ENCODE data around the gene SNX19.
A peak's percentile ranks its signal among the peaks of the same experiment; 100 is the strongest.
"Not testable (repeated sequence)": the region's sequence is repeated elsewhere in the genome, so short reads cannot be mapped to it uniquely, and the experiment has no call there.

Gene SNX19

DNA sequence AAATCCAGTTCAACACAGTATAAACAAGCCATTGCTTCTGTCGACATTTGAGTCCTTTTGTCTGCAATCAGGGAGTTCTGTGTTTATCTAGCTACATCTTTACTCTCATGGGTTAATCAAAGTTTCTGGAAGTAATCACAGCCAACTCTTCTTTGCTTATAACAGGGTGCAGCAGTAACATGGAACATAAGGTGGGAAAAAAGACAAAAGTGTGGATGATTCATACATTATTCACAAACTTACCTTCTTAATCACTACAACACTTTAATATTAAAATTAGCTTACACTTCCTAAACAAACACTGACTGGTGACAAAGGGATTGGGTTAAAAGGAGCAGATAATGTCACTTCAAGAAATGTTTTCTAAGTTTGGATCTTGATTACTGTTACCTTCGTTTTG, 44.7 kb downstream of the SNX19 start:
- no peak for DNase-seq

DNA sequence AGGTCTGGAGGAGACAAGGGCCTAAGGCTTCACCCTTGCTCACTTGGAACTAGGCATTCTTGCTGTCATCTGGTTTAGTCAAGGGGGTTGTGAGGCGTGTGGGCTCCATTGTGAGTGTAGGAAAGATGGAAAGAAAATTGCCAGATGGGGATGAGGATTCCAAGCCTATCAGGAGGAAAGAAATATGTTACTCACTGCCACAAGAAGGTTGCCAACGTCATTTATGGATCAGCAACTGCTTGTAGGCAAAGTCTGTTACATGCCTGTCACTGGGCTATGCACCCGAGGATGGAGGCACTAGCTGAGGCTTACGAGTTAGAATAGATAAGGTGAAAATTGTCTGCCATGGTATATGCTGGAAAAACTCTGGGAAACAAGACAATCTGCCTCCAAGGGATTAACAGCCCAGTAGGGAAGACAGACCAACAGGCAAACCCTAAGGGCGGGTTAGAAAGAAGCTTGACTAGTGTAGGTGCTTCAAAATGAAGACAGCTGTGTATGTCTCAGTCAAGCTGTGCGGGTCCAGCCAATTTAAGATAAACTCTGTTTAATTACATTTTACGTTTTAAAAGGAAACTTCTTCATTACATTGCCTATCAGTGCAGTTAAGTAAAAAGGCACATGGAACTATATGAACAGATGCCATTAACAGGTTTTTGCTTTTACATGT, 47.4 kb downstream of the SNX19 start:
- DNase-seq = no peak

DNA sequence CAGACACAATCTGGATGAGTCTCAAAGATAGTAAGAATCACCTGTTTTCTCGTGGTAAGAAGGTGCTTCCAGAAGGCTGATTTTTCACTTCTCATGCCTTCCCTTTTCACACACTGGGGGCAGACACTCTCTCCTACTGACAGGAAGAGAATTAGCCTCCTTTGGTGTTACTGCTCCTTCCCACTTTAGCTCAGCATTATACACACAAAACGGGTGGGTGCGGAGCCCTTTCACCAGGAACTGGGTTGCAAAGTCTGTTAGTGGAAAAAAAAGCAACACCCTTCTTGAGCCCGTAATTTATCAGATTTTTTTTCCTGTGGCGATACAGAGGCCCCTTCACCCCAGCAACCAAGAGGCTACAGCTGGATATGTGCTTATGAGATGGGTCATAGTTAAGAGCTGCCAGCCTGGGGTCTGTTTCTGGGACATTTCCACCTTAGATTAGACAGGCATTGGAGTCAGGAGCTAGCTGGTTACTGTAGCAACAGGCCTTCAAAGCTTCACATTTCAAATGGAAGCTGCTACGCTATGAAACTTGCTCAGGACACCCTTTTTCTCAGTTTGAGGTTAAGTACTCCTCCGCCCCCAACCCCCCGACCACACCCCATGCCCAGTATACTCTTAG, 48.1 kb downstream of the SNX19 start:
- no peak for DNase-seq

DNA sequence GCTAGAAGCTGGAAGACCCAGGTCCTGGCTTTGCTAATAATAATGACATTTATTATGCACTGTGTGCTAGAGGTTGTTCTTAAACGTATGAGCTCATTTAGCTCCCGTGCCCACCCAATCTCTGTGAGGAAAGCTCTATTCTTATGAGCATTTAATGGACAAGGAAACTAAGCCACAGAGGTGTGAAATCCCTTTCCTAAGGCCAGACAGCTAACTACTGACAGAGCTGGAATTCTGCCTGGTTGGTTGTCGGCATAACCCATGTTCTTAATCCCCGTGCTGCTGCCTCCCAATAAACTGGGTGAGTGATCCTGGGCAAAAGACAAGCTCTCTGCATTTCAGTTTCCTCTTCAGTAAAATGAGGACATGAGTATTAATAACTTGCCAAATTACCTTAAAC, 49.4 kb downstream of the SNX19 start:
- DNase-seq = no peak

DNA sequence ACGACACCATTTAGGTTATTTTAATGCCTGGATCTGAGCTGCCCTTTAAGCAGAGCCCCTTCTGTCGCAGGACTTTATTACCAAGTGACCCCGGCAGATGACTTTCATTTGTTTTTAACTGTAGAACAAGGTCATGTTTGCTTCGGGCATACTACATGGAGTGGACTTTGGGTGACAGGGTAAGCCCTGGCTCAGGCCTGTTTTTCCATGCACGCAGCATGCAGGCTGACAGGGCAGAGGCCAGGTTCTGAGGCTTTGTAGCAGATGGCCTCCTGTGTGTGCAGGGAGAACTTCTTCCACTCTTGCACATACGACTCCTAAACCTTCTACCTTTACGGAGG, 50.5 kb downstream of the SNX19 start:
- no peak for DNase-seq

DNA sequence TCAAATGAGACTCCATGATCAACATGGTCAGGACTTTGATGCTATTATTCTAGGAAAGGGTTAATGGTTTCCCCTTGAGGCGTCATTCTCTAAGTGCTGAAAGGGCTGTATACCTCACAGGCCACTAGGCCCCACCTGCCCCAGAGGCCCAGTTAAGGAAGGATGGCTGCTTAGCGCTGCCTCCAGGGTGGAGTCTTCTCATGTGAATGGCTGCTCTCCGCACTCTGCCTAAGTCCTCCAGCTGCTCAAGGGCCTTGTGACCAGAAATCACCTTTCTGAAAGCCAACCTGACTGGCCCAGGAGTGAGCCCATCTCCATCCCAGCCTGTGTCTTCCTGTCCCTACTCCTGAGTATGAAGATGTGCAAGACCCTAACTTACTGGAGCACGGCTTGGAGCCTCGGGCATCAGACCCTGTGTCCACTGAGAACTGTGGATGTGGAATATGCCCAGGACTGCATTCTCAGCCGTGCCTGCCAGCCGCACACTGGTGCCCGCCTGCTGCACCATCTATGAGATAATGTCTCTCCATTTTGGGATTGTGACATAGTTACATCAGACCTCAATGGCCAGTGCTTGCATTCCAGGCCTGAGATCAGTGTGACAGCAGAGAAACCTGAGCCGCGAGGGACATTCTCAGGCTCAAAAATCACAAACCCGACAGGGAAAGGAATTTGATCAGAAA, 51.0 kb downstream of the SNX19 start:
- no peak for DNase-seq

DNA sequence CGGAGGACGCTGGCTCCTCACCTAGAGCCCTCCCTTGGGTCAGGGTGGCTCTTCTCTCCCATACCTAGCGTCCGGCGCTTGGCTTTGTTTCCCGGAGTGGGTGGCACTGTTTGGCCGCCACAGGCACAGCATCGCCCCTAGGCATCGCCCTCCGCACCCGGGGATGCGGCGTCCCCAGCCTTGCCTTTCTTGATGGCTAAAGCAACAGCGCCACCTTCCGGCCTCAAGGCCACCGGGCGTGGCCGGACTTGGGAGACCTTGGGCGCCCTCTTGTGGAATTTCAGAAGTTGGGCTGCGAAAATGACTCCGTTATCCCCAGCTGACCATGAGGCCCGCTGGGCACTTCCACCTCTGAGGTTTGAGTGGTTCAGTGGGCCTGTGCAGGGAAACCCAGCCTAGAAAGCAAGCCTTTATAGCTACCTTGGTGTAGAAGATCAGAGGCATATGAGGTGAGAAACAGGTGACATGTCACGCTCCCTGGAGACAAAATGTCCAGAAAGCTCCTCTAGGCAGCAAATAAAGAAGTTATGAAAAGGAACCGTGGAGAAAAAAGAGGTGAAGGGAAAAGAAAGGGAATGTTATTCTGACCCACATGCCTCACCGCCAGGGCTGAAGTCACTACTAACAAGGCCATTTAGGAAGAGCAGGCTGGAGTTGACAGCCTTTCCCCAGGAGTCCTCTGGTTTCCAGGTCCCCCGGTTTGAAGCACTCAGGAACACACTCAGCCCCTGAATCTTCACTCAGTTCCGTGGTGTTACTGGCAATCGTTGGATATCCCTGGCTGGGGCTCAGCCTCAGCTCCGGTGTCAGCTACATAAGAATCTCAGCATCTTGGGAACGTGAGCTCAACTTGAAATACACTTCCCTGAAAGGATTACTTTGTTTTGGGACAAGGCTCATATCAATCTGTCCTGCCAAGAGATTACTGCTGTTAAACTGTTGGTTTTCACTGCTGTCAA, 54.1 kb downstream of the SNX19 start:
- DNase-seq = peak; percentile 91

DNA sequence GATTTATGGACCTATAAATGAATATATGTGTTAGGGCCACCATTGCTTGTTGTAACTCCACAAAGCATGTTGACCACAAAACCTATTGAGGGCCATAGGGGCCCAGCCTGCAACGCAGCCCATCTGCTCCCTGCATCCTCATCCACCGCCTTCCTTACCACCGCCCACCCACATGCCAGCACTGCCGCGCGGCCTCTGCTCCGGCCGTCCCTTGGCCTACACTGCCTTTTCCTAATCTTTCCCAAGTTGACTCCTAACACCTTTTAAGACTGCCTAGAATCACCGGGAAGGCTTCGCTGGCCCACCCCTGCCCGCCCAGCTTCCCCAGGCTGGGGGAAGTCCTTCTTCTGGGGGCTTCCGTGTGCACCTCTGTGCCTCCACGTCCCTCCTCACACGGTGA, 55.0 kb downstream of the SNX19 start:
- no peak for DNase-seq

DNA sequence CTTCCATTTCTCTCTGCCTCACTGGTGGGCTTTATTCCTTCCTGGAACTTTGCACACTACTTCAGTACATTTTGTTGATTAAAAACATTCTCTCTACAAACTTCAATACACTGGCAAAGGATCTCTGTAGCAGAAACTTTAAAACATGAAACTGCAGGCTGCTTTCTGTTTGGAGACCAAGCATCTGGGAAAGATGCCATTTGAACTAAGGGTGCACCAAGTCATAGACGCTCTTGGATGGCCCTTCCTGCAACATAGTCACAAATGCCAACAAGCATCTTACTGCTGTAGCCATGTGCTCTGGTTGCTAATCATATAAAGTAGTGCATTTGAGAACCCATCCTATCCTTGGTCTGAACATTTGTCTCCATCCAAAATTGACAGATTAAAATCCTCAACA, 56.4 kb downstream of the SNX19 start:
- no peak for DNase-seq

DNA sequence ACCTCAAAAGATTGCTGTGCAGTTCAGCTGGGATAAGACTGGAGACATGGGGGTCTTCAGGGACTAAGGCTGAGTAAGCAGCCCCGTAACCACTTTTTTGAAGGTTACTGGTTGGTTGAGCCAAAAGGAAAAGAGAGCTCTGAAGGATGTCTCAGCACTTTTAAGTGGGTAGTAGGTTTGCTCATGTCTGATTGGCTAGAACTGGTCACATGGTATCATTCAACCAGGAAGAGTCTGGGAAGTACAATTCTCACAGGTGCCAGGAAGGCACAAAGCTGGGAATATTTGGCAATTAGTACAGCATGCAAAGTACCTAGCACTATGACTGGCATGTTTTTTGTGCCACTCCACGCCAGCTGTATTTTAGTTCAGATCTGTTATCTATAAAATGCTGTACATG, 58.1 kb downstream of the SNX19 start:
- DNase-seq = no peak

DNA sequence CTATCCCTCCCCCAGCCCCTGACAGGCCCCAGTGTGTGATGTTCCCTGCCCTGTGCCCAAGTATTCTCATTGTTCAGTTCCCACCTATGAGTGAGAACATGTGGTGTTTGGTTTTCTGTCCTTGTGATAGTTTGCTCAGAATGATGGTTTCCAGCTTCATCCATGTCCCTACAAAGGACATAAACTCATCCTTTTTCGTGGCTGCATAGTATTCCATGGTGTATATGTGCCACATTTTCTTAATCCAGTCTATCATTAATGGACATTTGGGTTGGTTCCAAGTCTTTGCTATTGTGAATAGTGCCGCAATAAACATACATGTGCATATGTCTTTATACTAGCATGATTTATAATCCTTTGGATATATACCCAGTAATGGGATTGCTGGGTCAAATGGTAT, 60.6 kb downstream of the SNX19 start:
- not testable (repeated sequence) for DNase-seq

DNA sequence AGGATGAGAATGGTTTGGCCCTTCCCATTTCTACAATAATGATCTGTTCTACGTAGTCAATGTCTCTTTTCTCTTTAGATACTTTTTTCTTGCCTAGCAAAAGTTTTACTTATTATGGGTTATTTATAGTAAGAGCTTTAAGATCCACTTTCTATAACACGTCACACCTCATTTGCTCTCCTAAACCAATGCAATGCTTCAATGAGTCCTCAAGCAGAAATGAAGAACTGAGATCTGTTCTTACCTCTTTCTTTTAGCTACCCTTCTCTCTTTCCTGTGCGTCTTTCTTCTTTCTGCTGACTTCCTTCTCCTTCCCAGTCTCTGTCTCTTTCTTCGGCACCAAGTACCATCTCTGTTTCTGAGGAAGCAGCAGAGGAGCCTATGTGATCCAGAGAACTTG, 61.8 kb downstream of the SNX19 start:
- no peak for DNase-seq

DNA sequence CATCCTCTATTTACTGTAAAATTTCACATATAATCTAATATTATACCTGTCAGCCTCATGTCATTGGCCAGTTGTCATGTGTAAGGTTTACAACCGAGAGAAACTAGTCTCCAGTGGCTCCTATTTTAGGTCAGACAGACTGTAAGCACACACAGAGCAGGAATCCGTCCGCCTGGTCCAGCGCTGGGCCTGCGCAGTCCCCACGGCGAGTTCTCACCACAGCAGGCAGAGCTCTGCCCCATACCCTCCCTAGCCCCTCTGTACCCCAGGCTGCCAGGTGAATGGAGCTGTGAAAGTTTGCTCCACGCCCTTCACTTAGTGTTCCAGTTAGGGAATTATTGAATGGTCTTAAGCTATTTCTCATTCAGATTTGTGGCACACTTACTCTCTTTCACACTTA, 63.7 kb downstream of the SNX19 start:
- DNase-seq = no peak

DNA sequence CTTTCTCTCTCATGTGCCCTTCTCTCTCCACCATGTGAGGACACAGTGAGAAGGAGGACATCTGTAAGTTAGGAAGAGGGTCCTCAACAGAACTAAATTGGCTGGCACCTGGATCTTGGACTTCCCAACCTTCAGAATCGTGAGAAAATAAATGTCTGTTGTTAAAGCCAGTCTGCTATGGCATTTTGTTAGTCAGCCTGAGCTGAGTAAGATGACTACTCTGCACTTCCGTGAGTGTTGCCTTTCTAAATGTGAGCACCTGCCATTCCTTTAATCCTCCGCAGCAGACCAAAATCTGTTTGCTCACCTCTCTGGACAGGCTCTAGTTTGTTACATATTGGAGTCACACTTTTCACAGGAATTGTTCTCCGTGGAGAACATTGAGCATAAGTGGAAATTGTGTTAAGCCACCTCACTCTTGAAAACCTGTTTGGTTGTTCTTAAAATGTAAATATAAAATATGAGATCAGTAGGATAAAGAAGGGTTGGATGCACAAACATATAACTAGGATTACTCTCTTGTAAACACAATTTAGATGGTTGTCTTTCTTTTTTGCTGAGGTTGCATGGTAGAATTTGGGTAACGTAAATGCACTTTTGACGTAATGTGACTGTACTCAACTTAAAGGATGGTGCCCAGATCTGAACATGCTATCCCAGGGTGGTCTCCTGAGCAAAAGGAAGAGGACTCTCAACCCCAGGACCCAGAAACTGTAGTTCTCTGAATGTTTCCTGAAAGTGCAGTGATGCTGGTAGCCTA, 65.9 kb downstream of the SNX19 start:
- DNase-seq = no peak

DNA sequence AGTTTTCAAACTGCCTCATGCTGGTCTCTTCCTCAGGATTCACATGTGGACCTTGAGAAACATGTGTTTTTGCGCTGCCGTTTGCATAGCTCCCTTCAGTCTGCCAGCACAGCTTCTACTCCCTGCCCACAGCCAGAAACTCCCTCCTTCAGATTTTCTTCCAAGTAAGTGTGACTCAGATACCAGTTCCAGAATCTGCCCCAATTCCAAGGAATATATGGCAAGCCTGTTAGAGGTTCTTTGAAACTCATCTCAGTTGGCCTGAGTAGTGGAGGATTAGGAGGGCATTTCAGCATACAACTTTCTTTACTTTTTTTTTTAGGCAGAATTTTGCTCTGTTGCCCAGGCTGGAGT, 67.1 kb downstream of the SNX19 start:
- DNase-seq = no peak

DNA sequence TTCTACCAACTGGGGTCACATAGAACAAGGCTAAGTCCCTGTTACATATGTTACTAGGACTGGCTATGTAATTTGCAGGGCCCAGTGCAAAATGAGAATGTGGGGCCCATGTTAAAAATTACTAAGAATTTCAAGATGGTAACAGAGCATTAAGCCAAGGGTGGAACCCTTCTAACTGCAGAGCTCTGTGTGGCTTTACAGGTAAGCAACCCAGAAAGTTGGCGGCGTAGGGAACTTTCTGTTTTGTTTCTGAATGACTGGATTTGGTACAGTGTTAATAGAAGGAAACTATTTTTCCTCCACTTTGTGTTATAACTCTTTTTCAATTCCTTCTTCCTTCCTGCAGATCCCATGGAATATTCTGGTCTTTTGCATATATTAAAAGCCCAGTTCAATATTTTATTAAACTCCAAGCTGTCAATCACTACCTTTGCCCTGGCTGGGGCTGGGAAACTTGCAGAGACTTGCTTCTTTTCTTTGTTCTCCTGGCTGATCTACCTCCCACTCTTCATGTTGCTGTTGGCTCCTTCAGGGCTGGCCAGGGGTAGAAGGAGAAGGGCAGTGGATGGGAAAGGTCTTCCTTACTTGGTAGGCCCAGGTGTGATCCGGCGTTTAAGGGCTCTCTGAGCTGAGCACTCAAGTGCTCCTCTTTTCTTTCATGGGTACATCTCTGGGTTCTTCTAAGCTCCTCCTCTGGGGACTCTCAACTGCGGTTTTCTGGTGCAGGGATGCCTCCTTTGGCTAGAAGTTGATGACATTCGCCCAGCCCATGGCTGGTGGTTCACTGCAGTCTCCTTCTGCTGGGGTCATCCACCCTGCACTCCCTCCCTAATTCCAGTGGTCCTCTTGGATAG, 67.7 kb downstream of the SNX19 start:
- DNase-seq = no peak

DNA sequence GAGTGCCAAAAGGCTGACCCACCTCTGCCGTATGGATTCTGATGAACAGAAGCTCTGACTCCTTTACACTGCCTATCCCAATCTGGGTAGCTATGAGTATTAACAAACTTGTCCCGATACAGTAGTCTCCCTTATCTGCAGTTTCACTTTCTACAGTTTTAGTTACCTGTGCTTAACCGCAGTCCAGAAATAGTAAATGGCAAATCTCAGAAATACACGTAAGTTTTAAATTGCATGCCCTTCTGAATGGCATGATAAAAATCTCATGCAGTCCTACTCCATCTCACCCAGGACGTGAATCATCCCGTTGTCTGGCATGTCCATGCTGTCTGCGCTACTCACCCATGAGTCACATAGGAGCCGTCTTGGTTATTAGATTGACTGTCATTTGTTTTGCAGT, 68.8 kb downstream of the SNX19 start:
- DNase-seq = no peak

DNA sequence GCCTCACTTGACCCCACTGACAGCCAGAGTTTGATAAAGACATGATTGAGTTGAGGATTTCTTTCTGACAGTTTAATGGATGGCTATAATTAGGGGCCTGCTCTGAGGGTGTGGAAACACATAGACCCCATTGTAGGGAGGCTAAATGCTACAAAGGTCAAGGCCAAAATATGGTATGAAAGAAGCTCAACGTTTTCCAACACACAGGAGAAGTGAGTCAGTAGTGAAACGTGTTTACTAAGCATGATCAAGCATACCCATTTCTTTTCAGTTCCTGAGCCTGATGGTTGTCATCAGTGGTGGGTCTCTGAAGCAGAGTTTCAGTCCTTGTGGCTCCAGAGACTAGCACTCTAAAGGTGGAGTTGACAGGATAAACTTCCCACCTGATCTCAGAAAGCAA, 69.7 kb downstream of the SNX19 start:
- DNase-seq = no peak

DNA sequence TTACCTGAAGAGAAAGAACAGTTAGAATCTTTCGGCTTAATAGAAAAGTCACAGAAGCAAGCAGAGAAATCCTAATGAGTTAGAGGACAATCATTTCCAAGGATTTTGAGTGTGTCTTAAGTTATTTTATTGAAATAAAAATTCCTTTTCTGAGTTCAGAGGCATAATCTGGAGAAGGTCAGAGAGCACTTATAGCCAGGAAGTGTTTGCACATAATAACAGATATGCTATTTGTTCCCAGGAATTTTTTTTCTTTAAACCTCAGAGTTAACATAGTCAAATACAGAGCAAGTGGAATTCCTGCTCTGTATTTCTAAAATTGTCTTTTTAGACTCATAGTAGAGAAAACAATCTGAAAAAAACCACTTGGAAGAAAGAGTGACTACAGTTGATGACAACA, 74.3 kb downstream of the SNX19 start:
- DNase-seq = no peak

DNA sequence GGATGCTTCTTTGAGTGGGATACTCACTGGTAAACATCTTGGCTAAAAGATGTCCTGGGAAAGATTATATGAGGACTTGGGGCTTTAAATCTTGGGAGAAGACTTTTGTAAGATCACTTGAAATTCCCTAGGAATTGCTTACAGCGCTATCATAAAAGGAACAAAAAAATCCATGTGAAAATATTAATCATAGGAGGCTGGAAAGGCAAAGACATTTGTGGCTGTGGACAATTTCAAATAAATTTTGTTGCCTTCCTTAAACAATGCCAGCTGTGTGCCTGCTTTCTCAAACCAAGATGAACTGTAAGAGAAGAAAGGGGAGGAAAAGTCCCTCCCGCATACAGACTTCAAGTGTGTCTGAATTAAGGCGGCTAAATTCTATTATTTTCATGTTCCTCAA, 75.6 kb downstream of the SNX19 start:
- DNase-seq = no peak

DNA sequence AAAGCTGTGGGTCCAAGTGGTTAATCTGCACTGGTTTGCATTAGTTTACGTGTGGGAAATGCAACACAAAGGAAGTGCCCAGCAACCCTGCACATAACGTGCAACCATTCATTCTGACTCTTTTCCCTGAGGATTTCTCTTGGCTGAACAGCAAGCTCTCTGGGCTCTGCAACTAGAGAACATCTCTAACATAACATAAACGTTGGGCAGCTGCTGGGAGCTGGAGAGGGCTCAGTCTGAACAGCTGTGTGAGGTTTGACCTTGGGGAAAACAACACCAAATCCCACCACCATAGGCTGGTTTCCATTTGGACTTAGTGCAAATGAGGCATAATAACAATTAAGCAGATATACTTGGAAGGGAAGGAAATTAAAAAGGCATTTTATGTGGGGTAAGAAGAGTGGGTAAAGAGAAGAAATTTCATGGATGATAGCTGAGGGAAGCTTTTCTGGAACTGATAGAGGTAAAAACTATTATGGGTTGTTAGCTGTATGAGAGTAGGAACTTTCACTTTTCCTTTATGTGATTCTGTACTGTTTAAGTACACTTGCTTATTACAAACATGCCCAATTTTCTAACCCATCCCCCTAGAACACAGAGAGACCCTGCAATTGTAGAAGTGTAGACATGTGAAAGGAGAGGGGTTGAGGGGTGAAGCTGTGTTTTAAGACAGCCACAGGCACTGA, 76.2 kb downstream of the SNX19 start:
- no peak for DNase-seq

Measured in KG1 (cell line).